Thyroid gland (tissue), 4 donors: ENCODE data around the gene RNF145. TPM values are rescaled to one million over a fixed set of nuclear protein-coding genes. Genes with fewer than 3 reads are reported as not detected.

Source experiments
- DNase-seq, 2 donors: peaks; one replicate each; pipeline ENCODE4 v3.0.0-alpha.2; 2019
- H3K27ac ChIP-seq, 3 donors: fragments of 200-600 bp; sonication (generic); 1 replicate in 2 of 3; 2 replicates in 1 of 3; pipeline ENCODE4 v1.5.1; 2016 to 2019; ENCODE audit warnings: mild to moderate bottlenecking in 1 of 3, moderate library complexity in 1 of 3
- H3K27me3 ChIP-seq: fragments of 200-600 bp; sonication (generic); one replicate; pipeline ENCODE4 v1.5.1; 2019
- H3K36me3 ChIP-seq, 2 donors: fragments of 200-600 bp; sonication (generic); one replicate each; pipeline ENCODE4 v1.5.1; 2016 to 2019
- H3K4me1 ChIP-seq, 2 donors: fragments of 200-600 bp; sonication (generic); one replicate each; pipeline ENCODE4 v1.5.1; 2017 to 2019
- H3K4me3 ChIP-seq, 3 donors: fragments of 200-600 bp; sonication (generic); replicated peaks in 1 of 3; 1 replicate in 2 of 3; 2 replicates in 1 of 3; pipeline ENCODE4 v1.5.1; 2016; ENCODE audit warnings: mild to moderate bottlenecking in 1 of 3
- H3K9me3 ChIP-seq: fragments of 200-600 bp; sonication (generic); one replicate; pipeline ENCODE4 v1.5.1; 2017
- CTCF ChIP-seq, 6 experiments: fragments of 200-600 bp in 3 of 6; fragments of 450-650 bp in 3 of 6; sonication (generic) in 3 of 6; IDR thresholded peaks; one replicate each; pipeline ENCODE4 v1.5.1; 2016 to 2019; ENCODE audit warnings: antibody characterized with exemption in 6 of 6, mild to moderate bottlenecking in 2 of 6, inconsistent platforms in 1 of 6, moderate library complexity in 1 of 6
- POLR2A ChIP-seq, 2 donors: fragments of 450-650 bp; IDR thresholded peaks; one replicate each; pipeline ENCODE4 v1.6.1; 2017; ENCODE audit warnings: antibody characterized with exemption in 2 of 2, mild to moderate bottlenecking in 2 of 2, moderate library complexity in 1 of 2
- WGBS, 2 donors: methylation state at CpG; one replicate each; pipeline ENCODE4 v1.1.5; 2017; 5-methylcytosine and 5-hydroxymethylcytosine counted together
- intact Hi-C: fragments of 100-400 bp; cut with DNase I; formaldehyde crosslinking; loops from one replicate; pipeline ENCODE4 v1.15.1; 2023
- total RNA-seq, 4 donors: library from RNA; depleted of rRNA; stranded (reverse); fragments of >200 nt; gene quantifications; one replicate each; pipeline ENCODE4 v1.2.3, GENCODE V29; 2016

Gene RNF145
- total RNA-seq, 4 donors from 2014 or later, result 59.5 to 88.6 (median 75.6) TPM

- no peaks in the 10 kb centered on the region for H3K9me3 ChIP-seq
- DNase-seq, result no peak
- H3K36me3 ChIP-seq, result no peaks in the 10 kb centered on the region
- no peaks in the 10 kb centered on the region for H3K27me3 ChIP-seq
- H3K27ac ChIP-seq, result peak overlapping the region in 2 of 3 donors; percentile 73 to 76
- peaks cover 49 to 60% of the 10 kb centered on the region in 2 donors for H3K4me1 ChIP-seq
- 57 to 59% methylated on average over 1 of the region's 1 CpG for WGBS, 2 donors
- TF ChIP-seq POLR2A (IDR thresholded peaks at IDR 0.05) (no peak), CTCF (IDR thresholded peaks at IDR 0.05) (no peak)
- H3K4me3 ChIP-seq, result no peak overlapping the region
- intact Hi-C loops, result no loop called here
Observed at GRCh38 chr5:159183247-159183646, 26.1 kb downstream of the RNF145 start.

GRCh38 chr5:159182691-159183090 is 26.7 kb downstream of the RNF145 start:
- WGBS, 2 donors, result 44 to 53% methylated on average over 1 of the region's 1 CpG
- Histone ChIP-seq H3K4me3 (no peak overlapping the region), H3K4me1 (peaks cover 49 to 60% of the 10 kb centered on the region in 2 donors), H3K9me3 (no peaks in the 10 kb centered on the region), H3K27ac (peak overlapping the region; percentile 62 to 76 (median 73)), H3K27me3 (no peaks in the 10 kb centered on the region), H3K36me3 (no peaks in the 10 kb centered on the region)
- no peak for DNase-seq
- intact Hi-C loops, result no loop called here
- TF ChIP-seq CTCF (IDR thresholded peaks at IDR 0.05) (no peak), POLR2A (IDR thresholded peaks at IDR 0.05) (no peak)

GRCh38 chr5:159181651-159182050 is 27.7 kb downstream of the RNF145 start:
- no peak for DNase-seq
- intact Hi-C loops, result no loop called here
- Histone ChIP-seq H3K36me3 (no peaks in the 10 kb centered on the region), H3K4me1 (peaks cover 46 to 57% of the 10 kb centered on the region in 2 donors), H3K27ac (peak overlapping the region in 2 of 3 donors; percentile 73 to 76), H3K9me3 (no peaks in the 10 kb centered on the region), H3K27me3 (no peaks in the 10 kb centered on the region), H3K4me3 (no peak overlapping the region)
- 97% methylated on average over 4 of the region's 4 CpGs for WGBS, 2 donors
- TF ChIP-seq POLR2A (IDR thresholded peaks at IDR 0.05), result no peak
- no peak for TF ChIP-seq CTCF (IDR thresholded peaks at IDR 0.05)

GRCh38 chr5:159181152-159181551 is 28.2 kb downstream of the RNF145 start:
- DNase-seq, result no peak
- Histone ChIP-seq H3K4me3 (no peak overlapping the region), H3K36me3 (no peaks in the 10 kb centered on the region), H3K27ac (peak overlapping the region in 2 of 3 donors; percentile 26 to 76), H3K4me1 (peaks cover 46 to 53% of the 10 kb centered on the region in 2 donors), H3K27me3 (no peaks in the 10 kb centered on the region), H3K9me3 (no peaks in the 10 kb centered on the region)
- TF ChIP-seq POLR2A (IDR thresholded peaks at IDR 0.05) (no peak), CTCF (IDR thresholded peaks at IDR 0.05) (no peak)
- intact Hi-C loops, result no loop called here

- Histone ChIP-seq H3K4me1 (peaks cover 45 to 50% of the 10 kb centered on the region in 2 donors), H3K4me3 (no peak overlapping the region), H3K9me3 (no peaks in the 10 kb centered on the region), H3K36me3 (no peaks in the 10 kb centered on the region), H3K27ac (peak overlapping the region in 2 of 3 donors; percentile 39 to 76), H3K27me3 (no peaks in the 10 kb centered on the region)
- DNase-seq, result no peak
- TF ChIP-seq CTCF (IDR thresholded peaks at IDR 0.05) (no peak), POLR2A (IDR thresholded peaks at IDR 0.05) (no peak)
- intact Hi-C loops, result no loop called here
- 79 to 91% methylated on average over 3 of the region's 3 CpGs for WGBS, 2 donors
Observed at GRCh38 chr5:159179529-159180305, 29.6 kb downstream of the RNF145 start.
